ENCODE data around the gene AXIN1.

GRCh38 chr16:320206-320605 is 32.3 kb downstream of the AXIN1 start:
- no peak for TF ChIP-seq CTCF (IDR thresholded peaks at IDR 0.05)
- no peak for TF ChIP-seq POLR2A (IDR thresholded peaks at IDR 0.05)
